DND-41 (cell line): ENCODE measurements around the gene FURIN.

Experiments used
- EZH2 ChIP-seq: IDR thresholded peaks from 3 replicates; pipeline ENCODE4 v1.6.1; 2012; ENCODE audit warnings: borderline replicate concordance, low read depth, mild to moderate bottlenecking, moderate library complexity, low read length, inconsistent platforms; ENCODE audit not compliant: severe bottlenecking
- TF ChIP-seq, protein P1 (sequence below): IDR thresholded peaks from 2 replicates; pipeline ENCODE4 v1.5.1; 2012; ENCODE audit warnings: borderline replicate concordance, low read length, moderate library complexity, mild to moderate bottlenecking; ENCODE audit not compliant: poor library complexity, severe bottlenecking; ENCODE audit errors: extremely low read depth

DNA sequence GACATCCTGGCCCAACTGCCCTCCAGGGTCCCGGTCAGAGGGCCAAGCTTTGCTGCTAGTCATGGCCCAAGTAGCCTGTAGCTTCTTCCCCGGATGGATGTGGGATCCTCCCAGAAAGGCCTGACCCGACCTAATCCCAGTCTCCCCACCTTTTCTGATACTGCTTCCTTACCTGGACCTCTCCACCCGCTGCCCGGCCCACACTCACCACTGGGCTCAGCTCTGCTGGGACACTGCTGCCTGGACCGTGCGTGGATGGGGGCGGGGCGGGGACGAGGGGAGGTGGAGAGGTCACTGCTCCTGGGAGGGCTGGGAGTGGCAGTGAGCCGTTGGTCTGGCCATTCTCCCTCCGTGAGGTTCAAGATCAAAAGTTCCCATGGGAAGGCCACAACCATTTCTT is 40.3 kb upstream of the FURIN start:
- TF ChIP-seq, protein P1, sequence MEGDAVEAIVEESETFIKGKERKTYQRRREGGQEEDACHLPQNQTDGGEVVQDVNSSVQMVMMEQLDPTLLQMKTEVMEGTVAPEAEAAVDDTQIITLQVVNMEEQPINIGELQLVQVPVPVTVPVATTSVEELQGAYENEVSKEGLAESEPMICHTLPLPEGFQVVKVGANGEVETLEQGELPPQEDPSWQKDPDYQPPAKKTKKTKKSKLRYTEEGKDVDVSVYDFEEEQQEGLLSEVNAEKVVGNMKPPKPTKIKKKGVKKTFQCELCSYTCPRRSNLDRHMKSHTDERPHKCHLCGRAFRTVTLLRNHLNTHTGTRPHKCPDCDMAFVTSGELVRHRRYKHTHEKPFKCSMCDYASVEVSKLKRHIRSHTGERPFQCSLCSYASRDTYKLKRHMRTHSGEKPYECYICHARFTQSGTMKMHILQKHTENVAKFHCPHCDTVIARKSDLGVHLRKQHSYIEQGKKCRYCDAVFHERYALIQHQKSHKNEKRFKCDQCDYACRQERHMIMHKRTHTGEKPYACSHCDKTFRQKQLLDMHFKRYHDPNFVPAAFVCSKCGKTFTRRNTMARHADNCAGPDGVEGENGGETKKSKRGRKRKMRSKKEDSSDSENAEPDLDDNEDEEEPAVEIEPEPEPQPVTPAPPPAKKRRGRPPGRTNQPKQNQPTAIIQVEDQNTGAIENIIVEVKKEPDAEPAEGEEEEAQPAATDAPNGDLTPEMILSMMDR = no peak
- no peak for TF ChIP-seq EZH2
